Liver (tissue), 9 donors: ENCODE results near the gene ALPI. TPM values are rescaled to one million over a fixed set of nuclear protein-coding genes. Genes with fewer than 3 reads are reported as not detected.
"Not testable (repeated sequence)": the region's sequence is repeated elsewhere in the genome, so short reads cannot be mapped to it uniquely, and the experiment has no call there.

Source experiments
- DNase-seq: peaks from one replicate; pipeline ENCODE4 v3.0.0-alpha.2; 2017; ENCODE audit warnings: low spot score
- H3K27ac ChIP-seq, 2 donors: one replicate each; pipeline ENCODE4 v1.7.0; 2013; ENCODE audit warnings: inconsistent platforms in 2 of 2, low read length in 2 of 2, control low read depth in 1 of 2, low read depth in 1 of 2, mild to moderate bottlenecking in 1 of 2
- H3K27me3 ChIP-seq, 4 donors: one replicate each; pipeline versions ENCODE4 v1.6.1 to v1.7.0; 2013; ENCODE audit warnings: low read length in 3 of 4, inconsistent platforms in 1 of 4, mild to moderate bottlenecking in 1 of 4, moderate library complexity in 1 of 4; ENCODE audit not compliant: control insufficient read depth in 4 of 4, insufficient read depth in 4 of 4
- H3K36me3 ChIP-seq, 4 donors: one replicate each; pipeline versions ENCODE4 v1.6.1 to v1.7.0; 2013; ENCODE audit warnings: low read length in 3 of 4, mild to moderate bottlenecking in 3 of 4, low read depth in 1 of 4, moderate library complexity in 1 of 4; ENCODE audit not compliant: control insufficient read depth in 4 of 4, insufficient read depth in 3 of 4
- H3K4me1 ChIP-seq, 4 donors: one replicate each; pipeline versions ENCODE4 v1.6.1 to v1.7.0; 2013; ENCODE audit warnings: low read length in 3 of 4, mild to moderate bottlenecking in 3 of 4, moderate library complexity in 1 of 4; ENCODE audit not compliant: control insufficient read depth in 4 of 4, insufficient read depth in 4 of 4
- H3K4me3 ChIP-seq, 3 donors: one replicate each; pipeline versions ENCODE4 v1.6.1 to v1.7.0; 2013; ENCODE audit warnings: low read length in 3 of 3, control low read depth in 1 of 3, low read depth in 1 of 3, mild to moderate bottlenecking in 1 of 3
- H3K9ac ChIP-seq, 2 donors: one replicate each; pipeline ENCODE4 v1.7.0; 2013; ENCODE audit warnings: low read length in 2 of 2, mild to moderate bottlenecking in 2 of 2, moderate library complexity in 2 of 2, control low read depth in 1 of 2, low read depth in 1 of 2
- H3K9me3 ChIP-seq, 4 donors: one replicate each; pipeline versions ENCODE4 v1.6.1 to v1.7.0; 2013; ENCODE audit warnings: low read length in 3 of 4; ENCODE audit not compliant: control insufficient read depth in 4 of 4
- EGR1 ChIP-seq, 2 donors: IDR thresholded peaks; 2 replicates each; pipeline ENCODE4 v1.6.1; 2016 to 2018; ENCODE audit warnings: antibody characterized with exemption in 2 of 2, low read depth in 2 of 2
- FOXA2 ChIP-seq: IDR thresholded peaks from 2 replicates; pipeline ENCODE4 v1.6.1; 2016; ENCODE audit warnings: antibody characterized with exemption
- HNF4A ChIP-seq, 2 donors: conservative IDR thresholded peaks; 2 replicates each; pipeline ENCODE4 v1.6.1; 2016; ENCODE audit warnings: antibody characterized with exemption in 2 of 2, mild to moderate bottlenecking in 2 of 2
- REST ChIP-seq: IDR thresholded peaks from 2 replicates; pipeline ENCODE4 v1.6.1; 2016; ENCODE audit warnings: antibody characterized with exemption, mild to moderate bottlenecking
- WGBS: extraction: QIAGEN DNeasy Blood & Tissue Kit; methylation state at CpG from one replicate; pipeline ENCODE4 v1.1.7; 2013; 5-methylcytosine and 5-hydroxymethylcytosine counted together
- polyA plus RNA-seq, 2 donors: library from polyadenylated mRNA; stranded (reverse) in 1 of 2; unstranded in 1 of 2; fragments of 200-250 nt in 1 of 2; fragments of >200 nt in 1 of 2; fragmentation: Nextera tagmentation in 1 of 2; extraction: Ambion mirVana in 1 of 2; gene quantifications; one replicate each; pipeline versions ENCODE4 v1.2.1 to v1.2.3, GENCODE V29; 2013 to 2015
- total RNA-seq, 2 donors: library from RNA; depleted of rRNA; stranded (reverse); fragments of >200 nt; gene quantifications; one replicate each; pipeline ENCODE4 v1.2.3, GENCODE V29; 2014
- donor health status: healthy.
- donor health status: healthy.
- donor health status: healthy.
- donor health status: healthy.
- donor health status: healthy.

ALPI gene
- total and polyA plus RNA-seq, 4 donors, result 0.02 TPM; not detected in 3

GRCh38 chr2:232422051-232422450 lies 33.9 kb upstream of the ALPI start (continued):
- no peak for TF ChIP-seq REST

- Histone ChIP-seq H3K9me3 (peaks cover 3 to 10% (median 5%) of the 10 kb centered on the region in 4 donors), H3K4me1 (peaks cover 0 to 29% (median 18%) of the 10 kb centered on the region in 4 donors), H3K27me3 (peaks cover 4 to 16% (median 10%) of the 10 kb centered on the region in 4 donors)
- H3K27ac ChIP-seq, H3K4me3 ChIP-seq, DNase-seq, H3K9ac ChIP-seq, H3K36me3 ChIP-seq: not testable (repeated sequence)
- WGBS, result 39% methylated on average over 3 of the region's 3 CpGs
These were observed 33.0 kb upstream of the ALPI start for GRCh38 chr2:232422996-232423395.

- H3K4me1 ChIP-seq, result peaks cover 0 to 28% (median 18%) of the 10 kb centered on the region in 4 donors
- DNase-seq, H3K9ac ChIP-seq, H3K4me3 ChIP-seq, H3K36me3 ChIP-seq, H3K27ac ChIP-seq: not testable (repeated sequence)
- H3K27me3 ChIP-seq, result peaks cover 4 to 16% (median 9%) of the 10 kb centered on the region in 4 donors
- 36% methylated on average over 7 of the region's 7 CpGs for WGBS
- H3K9me3 ChIP-seq, result peaks cover 3 to 10% (median 5%) of the 10 kb centered on the region in 4 donors
These were observed 32.5 kb upstream of the ALPI start for GRCh38 chr2:232423407-232423806.

- no peaks in the 10 kb centered on the region for H3K36me3 ChIP-seq
- H3K27me3 ChIP-seq, result peaks cover 0 to 2% (median 0%) of the 10 kb centered on the region in 4 donors
- H3K4me3 ChIP-seq, result no peak overlapping the region
- H3K9me3 ChIP-seq, result no peaks in the 10 kb centered on the region
- H3K4me1 ChIP-seq, result no peaks in the 10 kb centered on the region
- WGBS, result 90% methylated on average over 16 of the region's 16 CpGs
- H3K27ac ChIP-seq, result no peak overlapping the region
- TF ChIP-seq FOXA2 (no peak), EGR1 (IDR thresholded peaks at IDR 0.05; ENCODE audit: low read depth in 2 of 2) (no peak)
- DNase-seq, result no peak
- H3K9ac ChIP-seq, result no peak overlapping the region
These were observed 24.0 kb upstream of the ALPI start for GRCh38 chr2:232431705-232432590.

GRCh38 chr2:232432598-232433184 lies 23.3 kb upstream of the ALPI start:
- DNase-seq, result no peak
- H3K36me3 ChIP-seq, result no peaks in the 10 kb centered on the region
- 72% methylated on average over 16 of the region's 16 CpGs for WGBS
- H3K9me3 ChIP-seq, result no peaks in the 10 kb centered on the region
- H3K4me1 ChIP-seq, result no peaks in the 10 kb centered on the region
- H3K27me3 ChIP-seq, result peaks cover 0 to 2% (median 0%) of the 10 kb centered on the region in 4 donors
- H3K9ac ChIP-seq, result no peak overlapping the region
- TF ChIP-seq HNF4A (conservative IDR thresholded peaks at IDR 0.05), result no peak
- H3K4me3 ChIP-seq, result no peak overlapping the region
- H3K27ac ChIP-seq, result no peak overlapping the region

GRCh38 chr2:232433622-232434021 lies 22.3 kb upstream of the ALPI start:
- H3K9ac ChIP-seq, H3K9me3 ChIP-seq, H3K27ac ChIP-seq, DNase-seq, H3K27me3 ChIP-seq, H3K36me3 ChIP-seq, H3K4me1 ChIP-seq, H3K4me3 ChIP-seq: not testable (repeated sequence)
- 92% methylated on average over 9 of the region's 9 CpGs for WGBS
